ENCODE results near the gene FBXW4. TPM values are rescaled to one million over a fixed set of nuclear protein-coding genes. Genes with fewer than 3 reads are reported as not detected.
A peak's percentile ranks its signal among the peaks of the same experiment; 100 is the strongest.

Gene FBXW4
- polyA plus RNA-seq, 4 donors: 39.1 to 55.6 (median 53.8) TPM

GRCh38 chr10:101619983-101620382, 75.0 kb downstream of the FBXW4 start:
- no peak for DNase-seq (ENCODE audit: low read depth in 4 of 4, low spot score in 3 of 4)

GRCh38 chr10:101618871-101619270, 76.1 kb downstream of the FBXW4 start:
- no peak for DNase-seq (ENCODE audit: low read depth in 4 of 4, low spot score in 3 of 4)

DNA sequence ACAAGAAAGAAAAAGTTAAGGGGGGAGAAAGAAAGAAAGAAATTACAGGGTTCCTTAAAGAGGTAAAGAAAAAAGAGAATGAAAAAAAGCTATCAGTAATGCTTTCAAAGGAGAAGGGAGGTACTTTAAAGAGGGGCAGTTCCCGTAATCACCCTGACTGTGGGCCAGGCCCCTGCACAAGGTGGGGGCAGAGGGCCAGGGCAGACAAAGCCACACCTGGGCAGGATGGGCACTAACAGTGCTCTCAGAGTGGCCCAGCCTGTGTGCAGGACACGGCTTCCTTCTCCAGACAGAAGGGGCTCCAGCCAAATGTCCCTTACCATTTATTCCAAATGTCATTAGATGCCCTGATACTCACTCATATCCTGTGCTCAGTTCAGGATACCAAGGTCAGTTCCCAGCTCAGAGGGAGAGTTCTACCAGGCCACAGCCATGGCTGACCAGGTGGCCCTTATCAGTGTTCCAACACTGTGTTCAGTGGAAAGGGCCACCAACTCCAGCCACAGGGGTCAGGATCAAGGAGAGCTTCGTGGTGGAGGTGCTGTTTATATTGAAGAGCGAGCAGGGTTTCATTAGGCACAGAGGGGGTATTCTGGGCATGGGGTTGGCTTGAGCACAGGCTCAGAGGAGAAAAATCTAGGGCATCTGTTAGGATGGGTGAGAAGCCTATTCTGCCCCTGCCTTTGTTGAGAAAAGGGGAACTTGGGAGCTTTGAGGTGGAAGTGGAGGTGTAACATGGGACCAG, 77.0 kb downstream of the FBXW4 start:
- no peak for DNase-seq (ENCODE audit: low read depth in 4 of 4, low spot score in 3 of 4)

DNA sequence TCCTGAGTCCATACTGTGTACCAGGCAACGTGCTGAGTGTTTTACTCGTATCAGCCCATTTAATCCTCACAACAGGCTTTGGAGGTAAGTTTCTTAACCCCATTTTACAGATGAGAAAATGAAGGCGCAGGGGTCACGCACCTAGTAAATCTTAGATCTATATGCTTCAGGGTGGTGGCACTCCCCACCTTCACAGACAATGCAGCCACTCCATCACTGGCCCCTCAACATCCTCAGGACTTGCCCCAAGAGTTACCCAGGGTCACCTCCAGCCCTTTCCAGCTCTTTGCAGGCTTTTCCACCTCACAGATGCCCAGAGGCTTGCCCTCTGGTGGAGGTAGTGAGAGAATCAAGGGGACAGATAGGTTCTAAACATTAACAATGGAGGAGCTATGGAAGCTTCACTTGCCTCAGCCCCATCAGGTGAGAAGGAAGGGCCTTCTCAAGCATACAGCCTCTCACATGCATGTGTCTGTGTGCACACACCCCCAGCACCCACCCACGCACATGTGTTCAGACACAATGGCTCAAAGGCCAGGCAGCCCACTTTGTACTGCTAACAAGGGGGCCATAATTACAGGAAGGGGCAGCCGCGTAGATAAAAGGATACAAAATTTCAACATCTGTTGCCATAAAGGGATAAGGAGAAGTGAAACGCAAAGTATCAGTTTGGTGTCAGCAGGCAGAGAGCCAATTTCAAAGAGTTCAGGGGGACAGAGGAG, 77.7 kb downstream of the FBXW4 start:
- no peak for DNase-seq (ENCODE audit: low read depth in 4 of 4, low spot score in 3 of 4)

DNA sequence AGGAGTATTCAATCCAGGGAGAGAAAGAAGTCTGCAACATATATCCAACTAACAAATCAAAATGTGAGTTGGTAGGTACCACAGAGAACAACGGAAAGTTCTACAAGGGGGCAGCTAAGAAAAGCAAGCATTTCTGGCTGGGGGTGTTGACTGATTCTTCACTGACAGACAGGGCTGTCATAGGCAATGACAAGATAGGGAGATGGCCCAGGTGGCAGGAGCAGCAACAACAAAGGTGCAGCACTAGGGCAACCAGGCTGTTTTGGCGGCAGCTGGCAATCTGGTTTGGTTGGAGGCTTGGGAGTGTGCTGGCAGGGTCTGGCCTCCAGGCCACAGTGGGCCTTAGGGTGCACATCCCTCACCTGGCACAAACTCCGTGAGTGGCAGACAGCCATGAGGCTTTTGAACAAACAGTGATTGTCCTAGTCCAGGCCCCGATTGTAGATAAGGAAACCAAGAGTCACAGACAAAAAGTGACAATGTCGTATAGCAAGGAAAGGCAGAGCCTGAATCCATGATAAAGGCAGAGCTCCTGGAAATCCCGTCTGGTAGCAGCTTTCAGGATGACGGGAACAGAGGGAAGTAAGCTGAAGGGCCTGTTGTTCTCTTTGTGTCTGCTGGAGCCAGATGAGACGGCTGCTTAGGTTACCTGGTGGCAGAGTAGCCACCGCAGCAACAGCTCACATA, 78.4 kb downstream of the FBXW4 start:
- DNase-seq (ENCODE audit: low read depth in 4 of 4, low spot score in 3 of 4): no peak

DNA sequence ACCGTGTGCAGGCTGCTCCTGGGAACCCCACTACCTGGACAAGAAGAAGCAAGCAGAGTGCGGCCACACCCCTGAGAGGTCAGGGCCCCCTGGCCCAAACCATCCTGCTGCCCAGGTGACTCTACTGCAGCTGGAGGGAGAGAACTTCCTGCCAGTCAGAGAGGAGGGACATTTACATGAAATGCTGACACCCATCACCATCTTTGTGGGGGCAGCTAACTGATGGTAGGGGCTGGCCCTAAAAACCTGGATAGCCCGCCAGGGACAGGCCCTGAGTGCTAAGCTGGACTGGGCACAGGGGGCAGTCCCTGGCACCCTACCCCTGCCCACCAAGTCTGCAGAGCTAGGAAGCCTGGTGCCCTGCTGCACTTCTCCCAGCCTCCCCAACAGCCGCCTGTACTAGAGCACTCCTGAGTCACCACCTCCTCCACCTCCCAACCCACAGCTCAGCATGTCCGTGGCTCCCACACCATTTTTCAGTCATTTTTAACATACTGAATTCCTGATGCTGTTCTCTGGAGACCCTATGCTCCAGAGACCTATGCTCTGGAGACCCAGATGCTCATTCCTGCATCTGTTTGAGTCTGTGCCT, 79.3 kb downstream of the FBXW4 start:
- no peak for DNase-seq (ENCODE audit: low read depth in 4 of 4, low spot score in 3 of 4)

DNA sequence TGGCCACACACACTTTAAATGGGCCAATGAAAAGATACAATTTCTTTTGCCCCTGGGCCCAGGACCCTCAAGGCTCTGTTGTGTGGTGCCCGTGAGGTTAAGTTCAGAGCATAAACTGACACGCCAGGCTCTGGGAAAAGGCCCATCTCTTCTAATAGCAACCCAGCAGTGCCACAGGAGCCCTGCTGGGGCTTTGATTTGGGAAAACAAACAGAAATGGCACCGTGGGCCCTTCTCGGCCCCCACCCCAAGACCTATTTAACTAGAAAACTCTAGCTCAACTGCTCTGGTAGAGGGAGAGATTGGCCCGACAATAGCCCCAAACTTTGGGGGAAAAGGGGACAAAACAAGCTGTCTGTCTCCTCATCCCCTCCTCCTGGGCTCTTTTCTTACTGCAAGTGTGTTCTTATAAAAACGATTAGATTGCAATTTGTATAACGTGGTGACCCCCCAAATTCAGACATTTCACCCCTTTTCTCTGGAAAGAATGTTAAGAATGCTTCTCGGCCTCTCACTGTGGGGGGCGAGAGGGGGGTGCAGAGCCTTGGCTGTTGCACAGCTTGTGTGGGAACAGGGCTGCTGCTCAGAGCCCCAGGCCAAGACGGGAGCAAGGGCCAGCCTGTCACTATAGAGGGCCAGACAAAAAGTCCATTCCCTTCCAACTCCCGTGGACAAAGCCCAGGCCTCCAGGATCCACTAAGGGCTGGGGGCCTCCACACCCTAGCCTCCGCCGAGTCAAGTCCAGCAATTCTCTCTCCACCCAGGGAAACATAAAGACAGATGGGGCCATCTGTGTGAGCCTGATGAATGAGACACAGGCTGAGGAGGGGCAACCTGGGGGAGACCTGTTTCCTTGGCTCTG, 80.1 kb downstream of the FBXW4 start:
- no peak for DNase-seq (ENCODE audit: low read depth in 4 of 4, low spot score in 3 of 4)

GRCh38 chr10:101613646-101614045, 81.3 kb downstream of the FBXW4 start:
- DNase-seq (ENCODE audit: low read depth in 4 of 4, low spot score in 3 of 4): no peak

GRCh38 chr10:101612872-101613271, 82.1 kb downstream of the FBXW4 start:
- no peak for DNase-seq (ENCODE audit: low read depth in 4 of 4, low spot score in 3 of 4)

DNA sequence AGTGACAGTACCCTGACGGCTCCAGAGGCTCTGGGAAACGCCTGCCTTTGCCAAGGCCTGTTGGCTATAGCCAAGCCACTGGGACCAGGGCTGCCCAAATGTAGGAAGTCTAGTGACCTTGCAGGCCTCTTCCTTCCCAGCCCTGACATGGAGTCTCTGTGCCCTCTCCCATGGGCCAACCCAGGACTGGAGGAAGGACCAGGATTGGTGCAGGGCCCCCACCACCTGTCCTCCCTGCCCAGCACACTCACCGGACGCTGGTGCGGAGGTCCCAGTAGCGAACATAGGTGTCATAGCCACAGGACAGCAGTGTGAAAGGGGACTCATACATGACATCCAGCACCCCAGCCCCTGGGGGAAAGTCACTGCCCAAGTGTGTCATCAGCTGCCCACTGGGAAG, 82.9 kb downstream of the FBXW4 start:
- DNase-seq (ENCODE audit: low read depth in 4 of 4, low spot score in 3 of 4): no peak

GRCh38 chr10:101611096-101611905, 83.7 kb downstream of the FBXW4 start:
- DNase-seq (ENCODE audit: low read depth in 4 of 4, low spot score in 3 of 4): no peak

DNA sequence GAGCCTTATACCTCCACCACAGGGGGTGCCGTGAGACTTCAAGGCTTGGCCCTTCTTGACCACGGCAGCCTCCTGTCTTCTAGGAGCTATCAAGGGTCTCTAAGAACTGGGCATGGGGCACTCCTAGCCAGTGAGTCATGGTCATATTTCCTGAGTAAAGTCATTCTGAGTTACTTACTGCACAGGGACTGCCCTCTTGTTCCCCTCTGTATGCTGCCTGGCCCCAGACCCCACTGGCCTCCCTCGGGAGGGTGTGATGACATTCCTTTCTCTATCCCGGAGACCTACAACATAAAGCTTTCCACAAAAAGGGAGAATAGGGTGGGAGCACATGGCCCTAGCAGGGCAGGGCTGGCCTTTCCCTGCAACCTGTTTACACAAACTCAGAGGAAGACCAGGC, 85.5 kb downstream of the FBXW4 start:
- no peak for DNase-seq (ENCODE audit: low read depth in 4 of 4, low spot score in 3 of 4)

GRCh38 chr10:101607124-101607523, 87.8 kb downstream of the FBXW4 start:
- no peak for DNase-seq (ENCODE audit: low read depth in 4 of 4, low spot score in 3 of 4)

DNA sequence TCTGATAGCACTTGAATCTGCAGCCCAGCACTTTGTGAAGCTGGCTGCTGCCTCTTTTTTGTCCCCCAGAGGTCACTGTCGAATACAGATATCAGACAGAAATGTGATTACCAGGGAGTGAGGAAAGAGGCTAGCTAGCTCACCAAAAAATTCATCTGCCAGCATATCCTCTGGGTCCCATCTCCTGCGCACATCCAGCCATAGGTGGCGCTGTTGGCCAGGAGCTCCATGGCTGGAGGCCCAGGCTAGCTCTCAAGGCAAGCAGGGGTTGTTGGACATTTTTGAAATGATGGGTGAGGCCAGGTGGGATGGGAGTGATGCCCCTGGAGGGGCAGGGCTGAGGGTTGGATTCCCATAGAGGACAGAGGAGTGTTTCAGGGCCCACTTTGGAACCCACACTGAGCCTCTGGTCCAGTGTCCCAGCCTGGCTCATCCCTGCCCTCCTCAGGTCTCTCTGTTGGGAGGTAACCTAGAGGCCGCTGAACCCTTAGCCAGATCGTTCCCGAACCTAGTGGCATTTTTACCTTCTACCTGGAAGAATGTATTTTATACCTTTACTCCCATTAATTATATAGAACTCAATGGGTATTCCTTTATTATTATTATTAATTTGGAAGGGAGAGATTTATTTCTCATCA, 92.1 kb downstream of the FBXW4 start:
- DNase-seq (ENCODE audit: low read depth in 4 of 4, low spot score in 3 of 4): peak in 2 of 4 donors; percentile 65 to 70

GRCh38 chr10:101601541-101601940, 93.4 kb downstream of the FBXW4 start:
- DNase-seq (ENCODE audit: low read depth in 4 of 4, low spot score in 3 of 4): no peak

GRCh38 chr10:101597091-101597900, 97.7 kb downstream of the FBXW4 start:
- DNase-seq (ENCODE audit: low read depth in 4 of 4, low spot score in 3 of 4): no peak

- DNase-seq (ENCODE audit: low read depth in 4 of 4, low spot score in 3 of 4): peak in 1 of 4 donors; percentile 18
These were observed 99.2 kb downstream of the FBXW4 start for GRCh38 chr10:101595591-101596433.

Measured in left renal pelvis (tissue), 4 donors.